ENCODE results near the gene RPP14.

The RPP14 gene

DNA sequence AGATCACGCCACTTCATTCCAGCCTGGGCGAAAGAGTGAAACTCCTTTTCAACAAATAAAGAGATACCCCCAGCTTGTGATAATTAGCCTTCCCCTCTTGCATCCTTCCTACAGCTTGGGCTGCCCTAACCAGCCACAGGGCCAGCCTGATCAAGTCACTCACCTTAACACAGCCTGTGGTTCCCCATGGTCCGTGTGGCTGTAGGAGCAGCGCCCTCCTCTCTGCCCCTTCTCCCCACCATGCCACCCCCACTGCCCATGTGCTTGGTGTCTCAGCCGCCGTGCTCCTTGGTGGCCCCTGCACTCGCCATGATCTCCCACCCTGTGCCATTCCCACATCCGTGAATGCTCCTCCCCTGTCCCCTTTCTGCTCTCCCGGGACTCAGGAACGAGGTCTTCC is 13.2 kb upstream of the RPP14 start:
- DNase-seq: no peak

DNA sequence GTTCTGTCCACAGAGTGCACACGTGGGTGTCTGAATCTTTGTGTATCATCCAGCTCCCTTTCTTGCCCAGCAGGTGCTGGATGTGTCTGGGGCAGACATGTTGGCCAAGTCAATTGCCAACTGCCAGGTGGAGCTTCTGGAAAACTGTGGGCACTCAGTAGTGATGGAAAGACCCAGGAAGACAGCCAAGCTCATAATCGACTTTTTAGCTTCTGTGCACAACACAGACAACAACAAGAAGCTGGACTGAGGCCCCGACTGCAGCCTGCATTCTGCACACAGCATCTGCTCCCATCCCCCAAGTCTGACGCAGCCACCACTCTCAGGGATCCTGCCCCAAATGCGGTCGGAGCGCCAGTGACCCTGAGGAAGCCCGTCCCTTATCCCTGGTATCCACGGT is 12.5 kb upstream of the RPP14 start:
- no peak for DNase-seq

DNA sequence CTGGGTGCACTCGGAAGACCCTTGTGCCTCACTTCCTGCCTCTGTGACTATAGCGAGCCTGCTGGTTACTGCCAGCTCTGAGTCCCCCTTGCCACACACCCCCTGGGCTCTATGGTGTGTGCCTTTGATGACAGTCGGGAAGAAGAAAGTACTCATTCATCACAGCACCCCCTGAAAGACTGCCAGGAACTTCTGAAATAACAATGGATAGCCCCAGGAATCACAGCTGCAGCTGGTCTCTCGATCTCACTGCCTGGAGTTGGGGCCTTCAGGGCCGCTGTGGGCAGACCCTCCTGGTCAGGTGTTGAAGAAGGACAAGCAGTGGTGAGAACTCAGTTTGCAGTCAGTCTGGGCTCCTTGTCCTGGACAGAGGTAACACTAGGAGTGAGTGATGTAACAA is 9.8 kb upstream of the RPP14 start:
- DNase-seq: no peak

DNA sequence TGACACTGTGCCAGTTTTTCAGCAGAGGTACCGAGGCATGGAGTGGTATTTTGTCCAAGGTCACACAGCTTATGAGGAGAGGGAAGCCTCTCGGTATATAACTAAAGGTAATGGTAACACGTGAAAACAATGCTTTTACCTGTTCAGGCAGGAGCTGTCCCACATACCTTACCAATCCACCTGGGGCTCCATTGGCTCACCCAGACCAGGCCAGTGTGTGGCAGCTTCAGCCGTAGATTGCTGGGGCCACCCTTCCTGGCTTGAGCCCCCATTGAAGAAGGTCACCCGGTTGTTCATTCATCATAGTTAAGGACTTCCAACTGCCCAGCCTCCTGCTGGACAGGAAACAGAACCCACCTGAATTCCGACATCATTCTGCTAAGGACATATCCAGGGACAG is 9.2 kb upstream of the RPP14 start:
- no peak for DNase-seq

DNA sequence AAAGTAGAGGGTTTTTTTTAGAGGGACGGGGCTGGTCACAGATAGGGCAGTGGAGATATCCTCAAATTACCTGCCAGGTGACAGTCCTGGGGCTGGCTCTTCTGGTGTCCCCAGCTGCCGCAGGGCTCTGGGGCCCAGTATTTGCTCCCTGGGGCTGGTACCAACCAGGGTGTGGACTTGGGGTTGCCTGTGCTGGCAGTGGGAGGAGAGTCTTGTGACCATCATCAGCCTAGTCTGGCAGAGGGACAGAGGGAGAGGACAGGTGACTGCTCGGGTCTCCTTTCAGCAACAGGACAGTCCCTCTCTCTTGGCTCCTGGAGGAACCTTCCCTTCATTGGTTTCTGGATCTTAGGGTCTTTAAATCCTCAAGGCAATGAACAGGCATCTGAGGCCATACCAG is 7.9 kb upstream of the RPP14 start:
- no peak for DNase-seq

DNA sequence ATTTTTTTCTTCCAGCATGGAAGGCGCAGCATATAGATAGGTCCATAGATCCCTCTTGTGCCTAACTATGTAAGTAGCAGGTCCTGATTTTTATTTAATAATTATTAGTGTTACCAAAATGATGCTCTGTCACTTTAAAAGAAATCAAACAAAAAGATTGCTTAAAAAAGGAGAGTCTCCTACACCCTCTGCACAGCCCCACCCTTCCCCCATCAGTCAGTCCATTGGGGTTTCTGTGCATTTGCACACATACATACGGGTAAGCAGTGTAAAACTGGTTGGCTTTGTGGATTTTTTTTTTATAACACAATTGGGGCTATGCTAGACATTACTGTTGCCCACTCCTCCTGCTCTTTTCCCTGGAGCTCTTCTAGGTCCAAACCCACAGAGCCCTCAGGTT is 7.0 kb upstream of the RPP14 start:
- no peak for DNase-seq

DNA sequence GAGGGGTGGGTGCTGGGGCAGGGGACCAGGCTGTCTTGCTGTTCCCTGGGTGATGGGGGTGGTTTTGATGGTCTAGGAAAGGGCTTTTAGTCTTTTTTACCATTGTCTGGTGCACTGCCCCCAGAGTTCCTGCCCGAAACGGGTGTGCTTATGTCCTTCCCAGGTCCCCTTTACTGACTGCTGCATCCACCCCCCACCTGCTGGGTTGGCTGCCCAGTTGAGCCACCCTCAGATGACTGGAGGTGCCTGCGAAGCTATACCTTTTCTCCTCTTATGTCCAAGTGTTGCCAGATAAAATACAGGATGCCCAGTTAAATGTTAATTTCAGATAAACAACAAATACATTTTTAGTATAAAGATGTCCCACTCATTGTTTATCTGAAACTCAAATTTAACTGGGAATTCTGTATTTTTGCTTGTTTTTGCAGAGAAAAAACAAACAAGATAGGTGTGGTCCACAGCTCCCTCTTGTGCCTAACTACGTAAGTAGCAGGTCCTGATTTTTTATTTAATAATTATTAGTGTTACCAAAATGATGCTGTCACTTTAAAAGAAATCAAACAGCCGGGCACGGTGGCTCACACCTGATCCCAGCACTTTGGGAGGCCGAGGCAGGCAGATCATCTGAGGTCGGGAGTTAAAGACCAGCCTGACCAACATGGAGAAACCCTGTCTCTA is 6.1 kb upstream of the RPP14 start:
- DNase-seq: no peak

DNA sequence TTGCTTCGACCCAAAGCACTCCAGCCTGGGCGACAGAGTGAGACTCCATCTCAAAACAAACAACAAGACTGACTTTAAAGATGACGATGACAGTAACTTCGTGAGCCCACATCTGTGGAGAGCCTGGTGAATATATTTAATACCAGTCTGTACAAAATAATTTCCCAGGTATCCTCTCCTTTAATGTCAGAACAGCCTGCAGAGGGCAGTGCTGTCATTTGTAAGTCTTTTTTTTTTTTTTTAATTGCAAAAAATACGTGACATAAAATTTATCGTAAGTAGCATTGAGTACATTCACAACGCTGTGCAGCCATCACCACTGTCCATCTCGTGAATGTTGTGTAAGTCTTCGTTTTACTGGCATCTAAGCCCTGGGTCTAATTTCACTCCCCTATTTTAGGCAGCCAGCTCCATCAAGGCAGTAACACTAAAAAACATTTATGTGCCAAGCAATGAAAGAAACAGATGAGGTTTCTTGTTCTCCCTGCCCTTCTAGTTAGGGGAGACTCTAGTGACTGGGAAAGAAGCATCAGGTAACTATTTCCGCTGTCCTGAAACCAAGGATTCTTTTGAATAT is 1.7 kb downstream of the RPP14 start:
- DNase-seq: no peak

DNA sequence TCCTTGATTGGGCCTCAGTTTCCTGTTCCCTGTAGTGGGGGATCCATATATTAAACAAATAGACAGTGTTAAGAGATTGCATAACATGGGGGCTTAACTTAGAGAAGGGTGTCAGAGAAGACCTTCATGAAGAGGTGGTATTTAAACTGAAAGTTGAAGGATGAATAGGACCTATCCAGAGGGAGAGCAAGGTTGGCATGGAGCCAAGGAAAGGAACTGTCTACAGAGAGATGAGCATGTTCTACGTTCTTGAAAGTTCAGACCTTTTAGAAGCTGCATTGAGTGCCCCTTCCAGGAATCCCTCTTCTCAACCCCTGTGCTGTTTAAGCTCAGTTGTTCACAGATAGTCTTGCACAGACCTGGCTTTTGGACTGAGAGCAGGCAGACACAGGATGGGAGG is 2.7 kb downstream of the RPP14 start:
- DNase-seq: no peak

DNA sequence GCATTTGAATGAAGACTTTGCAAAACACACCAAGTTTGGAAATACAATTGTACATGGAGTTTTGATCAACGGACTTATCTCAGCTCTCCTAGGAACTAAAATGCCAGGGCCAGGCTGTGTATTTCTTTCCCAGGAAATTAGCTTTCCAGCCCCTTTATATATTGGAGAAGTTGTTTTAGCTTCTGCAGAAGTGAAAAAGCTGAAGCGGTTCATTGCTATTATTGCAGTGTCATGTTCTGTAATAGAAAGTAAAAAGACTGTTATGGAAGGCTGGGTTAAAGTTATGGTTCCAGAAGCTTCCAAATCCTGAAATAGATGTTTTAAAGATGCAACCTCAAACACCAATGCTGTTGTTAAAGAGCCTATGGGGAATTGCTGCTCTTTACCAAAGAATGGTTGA is 11.8 kb downstream of the RPP14 start:
- no peak for DNase-seq

DNA sequence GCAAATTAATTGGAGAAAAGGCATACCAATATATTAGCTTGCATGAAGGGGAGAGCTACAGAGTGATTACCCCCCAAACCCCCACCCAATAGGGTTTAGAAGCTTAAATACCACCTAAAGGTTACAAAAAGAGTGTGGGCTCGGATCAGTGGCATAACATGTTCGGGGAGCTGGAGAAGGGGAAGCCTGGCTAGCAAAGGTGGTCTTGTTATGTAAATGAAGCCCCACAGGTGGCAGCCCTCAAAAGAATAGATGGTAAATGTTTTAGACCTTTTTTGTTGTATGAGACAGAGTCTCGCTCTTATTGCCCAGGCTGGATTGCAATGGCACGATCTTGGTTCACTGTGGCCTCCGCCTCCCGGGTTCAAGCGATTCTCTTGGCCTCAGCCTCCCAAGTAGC is 15.7 kb downstream of the RPP14 start:
- no peak for DNase-seq

DNA sequence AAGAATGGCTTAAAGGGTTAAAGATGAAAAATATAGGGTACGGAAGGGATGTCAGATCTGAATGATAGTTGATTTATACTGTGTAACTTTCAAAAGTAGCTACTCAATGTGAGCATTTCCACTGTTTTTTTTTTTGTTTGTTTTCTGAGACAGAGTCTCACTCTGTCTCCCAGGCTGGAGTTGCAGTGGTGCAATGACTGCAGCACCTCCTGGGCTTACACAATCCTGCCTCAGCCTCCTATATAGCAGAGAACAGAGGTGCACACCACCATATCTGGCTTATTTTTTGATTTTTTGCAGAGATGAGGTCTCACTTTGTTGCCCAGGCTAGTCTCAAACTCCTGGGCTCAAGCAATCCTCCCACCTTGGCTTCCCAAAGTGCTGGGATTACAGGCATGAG is 16.7 kb downstream of the RPP14 start:
- no peak for DNase-seq

DNA sequence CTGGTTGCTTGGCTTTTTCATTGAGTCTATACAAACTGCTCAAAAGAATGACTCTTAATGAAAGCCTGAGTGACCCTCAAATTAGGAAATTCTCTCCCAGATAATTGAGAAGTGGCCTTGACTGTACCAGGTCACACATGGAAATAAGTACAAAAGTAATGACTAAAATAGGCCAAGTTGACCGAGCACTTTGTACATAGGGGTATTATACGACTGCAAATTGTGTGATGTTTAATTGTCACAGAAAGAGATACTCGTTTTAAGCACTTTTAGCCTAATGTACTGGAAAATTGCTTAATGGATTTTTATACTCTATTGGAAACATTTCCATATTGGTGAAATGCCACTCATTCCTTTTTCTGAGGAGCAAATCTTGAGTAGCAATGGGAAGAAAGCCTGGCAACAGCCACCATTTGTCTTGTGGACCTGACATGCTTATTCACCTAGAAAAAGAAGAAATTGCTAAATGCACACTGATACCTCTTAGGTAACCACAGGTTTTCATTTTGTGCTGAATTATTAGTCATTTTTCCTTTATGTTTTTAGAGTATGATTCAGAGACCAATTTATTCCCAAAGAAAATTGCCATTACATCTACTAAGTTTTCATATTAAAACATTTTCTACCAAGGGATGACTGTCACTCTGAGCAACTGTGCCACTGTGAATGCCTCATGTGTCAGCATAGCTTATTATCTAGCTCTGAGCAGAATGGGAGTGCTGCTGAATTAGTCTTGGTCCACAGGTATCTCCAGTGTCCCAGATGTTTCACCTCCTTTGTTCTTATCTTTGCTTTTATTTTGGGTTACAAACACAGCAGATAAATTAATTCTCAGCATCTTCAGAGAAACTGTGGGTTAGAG is 17.7 kb downstream of the RPP14 start:
- DNase-seq: no peak

DNA sequence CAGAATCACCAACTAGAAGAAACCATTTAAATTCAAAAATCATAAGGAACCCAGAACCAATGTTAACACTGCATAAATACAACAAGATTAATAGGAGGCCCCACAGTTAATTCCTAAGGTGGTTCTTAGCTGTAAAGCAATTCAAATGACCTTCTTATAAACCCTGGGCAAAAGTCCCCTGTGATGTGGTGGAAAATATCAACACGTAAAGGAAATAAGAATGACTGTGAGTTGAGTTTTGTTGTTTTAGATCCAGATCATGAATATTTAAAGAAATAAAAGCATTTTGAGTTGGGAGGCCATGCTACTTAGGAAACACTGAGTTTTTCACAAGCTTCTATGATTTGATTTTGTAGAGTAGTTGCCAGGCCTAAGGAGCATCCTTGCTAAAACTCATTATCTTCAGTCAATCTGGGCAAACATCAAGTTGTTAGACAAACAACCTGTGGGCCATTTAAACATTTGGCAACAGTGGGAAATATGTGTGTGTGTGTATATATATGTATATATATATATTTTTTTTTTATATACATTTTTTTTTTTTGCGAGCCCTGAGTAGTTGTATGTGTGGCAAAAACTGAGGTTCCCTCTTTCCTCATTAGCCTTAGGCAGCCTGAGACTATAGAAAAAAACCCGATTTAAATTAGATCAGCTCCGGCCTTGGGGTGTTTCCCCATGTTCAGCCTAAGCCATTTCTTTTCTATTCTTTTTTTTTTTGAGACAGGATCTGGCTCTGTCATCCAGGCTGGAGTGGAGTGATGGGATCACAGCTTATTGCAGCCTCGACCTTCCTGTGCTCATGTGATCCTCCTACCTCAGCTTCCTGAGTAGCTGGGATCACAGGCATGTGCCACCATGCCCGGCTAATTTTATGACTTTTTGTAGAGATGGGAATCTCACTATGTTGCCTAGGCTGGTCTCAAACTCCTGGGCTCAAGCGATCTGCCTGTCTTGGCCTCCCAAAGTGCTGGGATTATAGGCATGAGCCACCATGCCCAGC is 18.6 kb downstream of the RPP14 start:
- DNase-seq: no peak

DNA sequence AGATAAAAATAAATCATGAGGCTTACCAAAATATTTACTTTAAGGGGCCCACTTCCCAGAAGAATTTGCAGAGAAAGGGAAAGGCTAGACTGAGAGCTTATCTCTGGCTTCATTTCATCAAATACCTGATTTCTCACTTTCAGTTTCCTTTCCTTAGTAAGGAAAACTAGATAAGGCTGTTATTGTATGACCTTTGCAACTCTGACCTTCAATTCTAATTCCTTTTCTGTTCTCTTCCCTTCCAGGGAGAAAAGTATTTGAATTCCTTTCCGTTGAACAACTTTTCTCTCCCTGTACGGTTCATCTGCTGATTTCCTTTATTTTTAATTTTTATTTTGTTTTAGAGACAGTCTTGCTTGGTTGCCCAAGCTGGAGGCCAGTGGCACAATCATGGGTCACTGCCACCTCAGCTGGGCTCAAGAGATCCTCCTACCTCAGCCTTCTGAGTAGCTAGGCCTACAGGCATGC is 19.5 kb downstream of the RPP14 start:
- DNase-seq: no peak

DNA sequence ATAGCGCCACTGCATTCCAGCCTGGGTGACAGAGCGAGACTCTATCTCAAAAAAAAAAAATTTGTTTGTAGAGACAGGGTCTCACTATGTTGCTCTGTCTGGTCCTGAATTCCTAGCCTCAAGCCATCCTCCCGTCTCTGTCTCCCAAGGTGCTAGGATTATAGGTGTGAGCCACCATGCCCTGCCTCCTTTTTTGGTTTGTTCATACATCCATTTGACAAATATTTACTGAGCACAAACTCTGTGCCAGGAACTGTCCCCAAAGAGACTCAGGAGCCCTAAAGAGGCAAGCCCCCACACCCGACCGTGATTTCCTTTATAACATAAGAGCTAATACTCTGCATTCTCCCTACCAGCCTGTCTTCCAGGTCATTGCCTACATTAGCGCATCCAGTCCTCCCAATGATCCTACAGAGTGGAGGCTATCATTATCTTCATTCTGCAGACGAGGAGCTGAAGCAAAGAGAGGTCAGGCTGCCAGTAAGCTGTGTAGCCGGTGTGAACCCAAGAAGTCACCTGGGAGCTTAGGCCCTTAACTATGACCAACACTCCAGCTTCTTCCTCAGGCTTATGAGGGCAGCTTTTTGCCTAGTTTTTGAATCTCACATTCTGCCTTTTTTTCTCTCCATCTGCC is 20.3 kb downstream of the RPP14 start:
- no peak for DNase-seq

DNA sequence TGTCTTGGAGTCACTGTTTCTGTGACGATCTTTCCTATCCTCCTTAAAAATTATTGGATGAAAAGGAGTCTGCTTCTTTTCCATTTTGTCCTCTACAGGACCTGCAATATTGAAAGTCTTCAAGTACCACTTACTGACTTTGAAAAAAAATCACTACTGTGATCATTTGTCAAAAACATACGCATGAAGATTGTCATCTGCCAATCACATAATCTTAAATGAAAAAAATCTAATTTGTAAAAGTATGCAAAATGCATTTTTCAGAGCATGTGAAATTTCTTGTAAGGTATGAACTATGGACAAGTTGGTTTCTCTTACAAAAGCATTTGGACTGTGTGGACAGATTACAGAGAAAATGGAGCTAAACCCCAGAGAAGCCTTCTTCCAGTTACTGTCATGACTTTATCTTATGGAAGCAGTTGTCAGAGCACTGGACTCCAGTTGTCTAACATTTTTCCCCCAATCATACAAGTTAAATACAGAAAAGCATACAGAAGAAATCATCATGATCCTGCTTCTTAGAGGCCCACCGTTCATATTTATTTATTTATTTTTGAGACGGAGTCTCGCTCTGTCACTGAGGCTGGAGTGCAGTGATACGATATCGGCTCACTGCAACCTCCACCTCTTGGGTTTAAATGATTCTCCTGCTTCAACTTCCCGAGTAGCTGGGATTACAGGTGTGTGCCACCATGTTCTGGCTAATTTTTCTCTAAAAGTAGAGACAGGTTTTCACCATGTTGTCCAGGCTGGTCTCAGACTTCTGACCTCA is 23.3 kb downstream of the RPP14 start:
- no peak for DNase-seq

DNA sequence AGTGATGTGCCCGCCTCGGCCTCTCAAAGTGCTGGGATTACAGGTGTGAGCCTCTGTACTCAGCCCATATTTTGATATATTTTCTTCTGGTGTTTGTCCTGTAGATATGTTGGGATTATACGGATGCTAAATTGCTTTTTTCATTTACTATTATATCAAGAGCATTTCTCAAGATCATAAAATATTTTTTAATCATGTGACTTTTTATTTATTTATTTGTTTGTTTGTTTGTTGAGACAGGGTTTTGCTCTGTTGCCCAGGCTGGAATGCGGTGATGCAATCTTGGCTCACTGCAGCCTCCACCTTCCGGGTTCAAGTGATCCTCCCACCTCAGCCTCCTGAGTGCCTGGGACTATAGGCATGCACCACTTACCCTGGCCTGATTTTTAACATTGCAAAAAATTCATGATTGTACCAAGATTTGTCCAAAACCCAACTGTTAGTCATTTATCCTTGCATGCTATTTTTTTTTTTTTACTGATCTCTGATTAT is 23.9 kb downstream of the RPP14 start:
- no peak for DNase-seq

DNA sequence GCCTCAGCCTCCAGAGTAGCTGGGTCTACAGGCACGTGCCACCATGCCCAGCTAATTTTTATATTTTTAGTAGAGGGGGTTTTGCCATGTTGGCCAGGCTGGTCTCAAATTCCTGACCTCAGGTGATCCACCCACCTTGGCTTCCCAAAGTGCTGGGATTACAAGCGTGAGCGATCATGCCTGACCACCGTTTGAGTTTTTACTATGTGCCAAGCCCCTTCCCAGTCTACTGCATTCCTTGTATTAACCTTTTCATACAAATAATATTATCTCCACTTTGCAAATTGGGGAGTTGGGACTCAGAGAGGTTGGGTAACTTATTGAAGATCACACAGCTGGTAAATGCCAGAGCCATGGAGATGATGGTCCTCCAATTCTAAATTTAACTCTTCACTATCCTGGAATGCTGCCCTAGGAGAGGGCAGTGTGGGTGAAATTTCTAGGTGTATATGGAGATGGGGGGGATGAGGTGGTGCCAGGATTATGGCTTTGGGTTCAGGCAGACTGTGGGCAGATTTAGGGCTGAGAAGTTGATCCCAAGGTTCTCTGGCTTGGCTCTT is 25.6 kb downstream of the RPP14 start:
- no peak for DNase-seq

DNA sequence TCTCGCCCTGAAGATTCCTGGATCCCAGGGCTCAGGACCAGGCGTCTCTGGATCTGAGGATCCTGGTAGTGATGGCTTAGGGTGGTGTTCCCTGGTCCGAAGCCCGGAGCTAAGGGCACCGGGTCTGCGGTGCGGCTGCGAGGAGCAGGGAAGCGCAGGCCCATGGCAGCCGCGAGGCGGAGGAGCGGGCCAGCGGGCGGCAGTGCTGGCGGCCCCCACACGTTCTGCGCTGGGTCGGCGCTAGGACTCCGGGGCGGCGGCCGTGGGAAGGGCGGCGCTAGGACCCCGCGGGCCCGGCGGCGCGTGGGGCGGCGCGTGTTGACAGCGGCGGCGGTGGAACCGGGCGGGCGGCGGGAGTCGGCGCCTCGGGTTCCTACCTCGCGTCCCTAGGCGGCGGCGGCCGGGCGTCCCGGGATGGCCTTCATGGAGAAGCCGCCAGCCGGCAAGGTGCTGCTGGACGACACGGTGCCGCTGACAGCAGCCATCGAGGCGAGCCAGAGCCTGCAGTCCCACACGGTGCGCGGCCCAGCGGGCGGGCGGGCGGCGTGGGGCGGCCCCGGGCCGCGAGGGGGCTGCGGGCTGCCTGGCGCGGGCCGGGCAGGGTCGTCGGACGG is 26.6 kb downstream of the RPP14 start, which contains the start of gene PXK:
TSS of gene PXK (plus strand) at position 318 of the 614 bp plus-strand sequence. CDS start at position 415, 97 bp downstream.
- DNase-seq: no peak
